ENCODE measurements around the gene AUNIP. TPM values are rescaled to one million over a fixed set of nuclear protein-coding genes. Genes with fewer than 3 reads are reported as not detected.
"Not testable (repeated sequence)": the region's sequence is repeated elsewhere in the genome, so short reads cannot be mapped to it uniquely, and the experiment has no call there.

AUNIP gene
- total RNA-seq, 1 experiment from 2014 or later: 9.4 TPM

DNA sequence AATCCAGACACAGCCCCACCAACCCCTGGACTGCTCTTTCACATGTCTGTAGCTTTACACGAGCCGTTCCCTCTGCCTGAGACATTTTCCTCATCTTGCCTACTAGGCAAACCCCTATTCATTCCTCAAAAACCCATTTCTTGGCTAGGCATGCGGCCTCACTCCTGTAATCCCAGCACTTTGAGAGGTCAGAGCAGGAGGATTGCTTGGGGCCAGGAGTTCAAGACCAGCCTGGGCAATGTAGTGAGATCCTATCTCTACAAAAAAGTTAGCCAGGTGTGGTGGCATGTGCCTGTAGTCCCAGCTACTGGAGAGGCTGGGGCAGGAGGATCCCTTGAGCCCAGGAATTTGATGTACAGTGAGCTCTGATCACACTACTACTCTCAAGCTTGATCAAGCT lies 5.2 kb upstream of the AUNIP start:
- no peak for DNase-seq (ENCODE audit: low read depth)

- DNase-seq (ENCODE audit: low read depth): no peak
These were observed 4.4 kb upstream of the AUNIP start for GRCh38 chr1:25863486-25864262.

DNA sequence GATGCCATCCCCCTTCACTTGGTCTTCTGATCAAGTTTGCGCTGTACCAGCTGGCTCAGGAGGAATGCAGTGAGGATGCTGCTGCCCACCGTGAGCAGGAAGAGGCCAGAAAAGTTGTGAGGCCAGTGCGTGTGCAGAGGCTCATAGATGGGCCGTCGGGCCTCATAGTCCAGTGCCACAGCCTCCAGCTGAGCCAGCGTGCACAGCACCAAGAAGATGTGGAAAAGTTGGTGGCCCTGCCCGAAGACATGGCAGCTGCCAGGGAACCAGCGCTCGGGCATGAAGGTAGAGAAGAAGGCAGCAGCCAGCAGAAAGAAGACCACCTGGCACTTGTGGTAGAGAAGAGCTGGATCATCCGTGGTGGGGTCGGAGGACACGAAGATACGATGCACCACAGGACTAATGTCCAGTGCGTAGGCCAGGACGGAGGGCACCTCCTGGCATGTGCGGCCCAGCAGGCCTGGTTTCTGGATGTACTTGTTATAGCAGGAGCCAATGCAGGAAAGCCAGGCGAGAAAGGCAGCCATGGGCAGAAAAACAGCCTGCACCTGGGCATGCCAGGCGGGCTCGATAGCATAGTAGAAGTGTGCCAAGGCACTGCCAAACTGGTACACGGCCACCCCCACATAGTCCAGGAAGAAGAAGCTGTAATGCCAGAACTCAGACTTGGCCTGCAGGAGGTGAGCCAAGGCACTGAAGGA lies 3.7 kb upstream of the AUNIP start:
- DNase-seq (ENCODE audit: low read depth): no peak

DNA sequence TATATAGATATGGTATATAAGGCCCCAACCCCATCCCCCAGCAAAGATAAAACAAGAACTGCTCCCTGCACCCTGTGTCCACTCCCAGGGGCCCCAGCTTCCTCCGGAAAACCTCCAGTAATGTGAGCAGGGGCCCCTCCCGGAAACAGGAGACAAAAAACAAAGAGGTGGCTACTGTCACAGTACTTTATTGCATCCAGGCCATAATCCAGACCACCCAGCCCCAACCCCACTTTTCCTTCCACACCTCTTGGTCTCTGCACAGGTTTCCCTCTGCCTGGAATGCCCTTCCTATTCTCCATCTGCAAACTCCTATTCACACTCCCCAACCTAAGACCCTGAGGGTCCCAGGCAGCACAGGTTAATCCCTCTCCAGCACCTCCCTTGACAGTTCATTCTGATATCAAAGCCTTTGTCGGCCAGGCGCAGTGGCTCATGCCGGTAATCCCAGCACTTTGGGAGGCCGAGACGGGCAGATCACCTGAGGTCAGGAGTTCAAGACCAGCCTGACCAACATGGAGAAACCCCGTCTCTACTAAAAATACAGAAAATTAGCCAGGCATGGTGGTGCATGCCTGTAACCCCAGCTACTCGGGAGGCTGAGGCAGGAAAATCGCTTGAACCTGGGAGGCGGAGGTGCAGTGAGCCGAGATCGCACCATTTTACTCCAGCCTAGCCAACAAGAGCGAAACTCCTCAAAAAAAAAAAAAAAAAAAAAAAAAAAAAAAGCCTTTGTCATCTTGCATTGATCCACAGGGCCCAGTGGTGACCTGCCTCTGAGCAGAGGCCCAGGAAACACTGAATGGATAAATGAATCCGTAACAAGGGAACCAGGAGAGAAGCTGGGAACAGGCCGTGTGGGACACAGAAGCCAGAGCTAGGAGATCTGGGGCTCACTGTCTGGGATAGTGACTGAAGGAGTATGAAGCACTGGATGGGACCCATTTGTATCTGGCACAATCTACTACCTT lies 2.3 kb upstream of the AUNIP start:
- DNase-seq (ENCODE audit: low read depth): no peak

DNA sequence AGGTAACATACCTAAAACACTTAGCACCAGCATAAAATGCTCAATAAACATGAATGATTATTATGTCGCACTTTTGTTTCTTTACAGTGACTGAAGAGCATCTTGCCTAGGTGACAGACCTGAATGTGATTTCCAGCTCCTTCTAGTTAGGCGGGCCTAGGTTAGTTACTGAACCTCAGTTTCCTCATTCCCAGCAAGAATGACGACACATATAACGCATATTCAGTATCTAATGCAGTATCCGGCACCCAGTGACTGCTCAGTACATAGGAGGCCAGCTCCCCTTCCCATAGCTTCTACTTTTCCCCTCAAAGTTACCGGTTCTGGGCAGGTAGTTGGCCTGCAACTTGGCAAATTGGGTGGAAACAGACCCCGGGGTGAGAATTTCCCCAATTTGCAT lies 763 bp downstream of the AUNIP start:
- DNase-seq (ENCODE audit: low read depth): no peak

- DNase-seq (ENCODE audit: low read depth): no peak
These were observed 2.4 kb downstream of the AUNIP start for GRCh38 chr1:25856856-25857255.

GRCh38 chr1:25854554-25854953 lies 4.7 kb downstream of the AUNIP start:
- no peak for DNase-seq (ENCODE audit: low read depth)

- DNase-seq (ENCODE audit: low read depth): peak; percentile 32
These were observed 10.7 kb downstream of the AUNIP start for GRCh38 chr1:25848531-25848930.

GRCh38 chr1:25847929-25848328 lies 11.3 kb downstream of the AUNIP start:
- no peak for DNase-seq (ENCODE audit: low read depth)

- DNase-seq (ENCODE audit: low read depth): no peak
These were observed 13.6 kb downstream of the AUNIP start for GRCh38 chr1:25845664-25846063.

DNA sequence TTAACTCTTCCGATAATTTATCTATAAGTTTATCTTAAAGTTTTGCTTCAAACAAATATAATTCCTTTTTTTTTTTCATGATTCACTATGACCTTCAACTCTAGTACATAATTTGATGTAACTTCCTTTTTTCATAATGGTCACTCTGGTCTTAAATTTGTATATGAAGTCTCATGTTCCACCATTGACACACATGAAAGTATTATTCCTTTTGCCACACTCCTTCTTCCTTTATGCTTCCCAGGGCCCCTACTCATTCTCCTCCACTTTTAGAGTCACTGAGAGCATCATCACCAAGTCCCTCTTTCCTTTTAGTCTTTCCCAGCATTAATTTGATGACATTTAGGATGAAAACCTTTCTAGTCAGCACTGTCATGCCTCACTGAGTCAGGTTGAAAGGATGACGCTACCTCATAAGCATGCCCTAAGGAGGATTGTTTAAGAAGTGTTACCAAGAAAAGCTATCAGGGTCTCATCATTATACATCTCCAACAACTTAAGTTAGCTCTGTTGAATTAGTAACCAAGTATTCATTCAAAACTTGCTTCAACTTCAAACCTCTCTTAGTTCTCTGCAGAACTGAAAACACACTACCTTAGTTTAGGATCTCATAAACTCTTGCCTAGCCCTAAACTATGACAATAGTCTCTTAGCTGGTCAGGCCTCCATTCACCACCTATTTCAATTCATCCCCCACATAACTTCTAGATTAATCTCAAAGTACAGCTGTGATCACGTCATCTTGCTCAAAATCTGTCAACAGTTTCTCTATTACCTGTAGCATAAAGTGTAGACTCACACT lies 14.5 kb downstream of the AUNIP start:
- DNase-seq (ENCODE audit: low read depth): no peak

DNA sequence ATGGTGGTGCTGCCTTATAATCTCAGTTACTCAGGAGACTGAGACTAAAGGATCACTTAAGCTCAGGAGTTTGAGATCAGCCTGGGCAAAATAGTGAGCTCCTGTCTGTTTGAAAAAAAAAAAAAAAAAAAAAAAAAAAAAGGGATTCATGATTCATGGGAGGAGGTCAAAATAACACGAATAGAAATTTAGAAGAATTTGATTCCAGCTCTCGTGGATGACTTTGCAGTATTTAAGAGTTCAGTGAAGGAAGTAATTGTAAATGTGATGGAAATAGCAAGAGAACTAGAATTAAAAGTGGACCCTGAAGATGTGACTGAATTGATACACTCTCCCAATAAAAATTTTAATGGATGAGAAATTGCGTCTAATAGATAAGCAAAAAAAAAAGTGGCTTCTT lies 15.8 kb downstream of the AUNIP start:
- DNase-seq (ENCODE audit: low read depth): no peak

DNA sequence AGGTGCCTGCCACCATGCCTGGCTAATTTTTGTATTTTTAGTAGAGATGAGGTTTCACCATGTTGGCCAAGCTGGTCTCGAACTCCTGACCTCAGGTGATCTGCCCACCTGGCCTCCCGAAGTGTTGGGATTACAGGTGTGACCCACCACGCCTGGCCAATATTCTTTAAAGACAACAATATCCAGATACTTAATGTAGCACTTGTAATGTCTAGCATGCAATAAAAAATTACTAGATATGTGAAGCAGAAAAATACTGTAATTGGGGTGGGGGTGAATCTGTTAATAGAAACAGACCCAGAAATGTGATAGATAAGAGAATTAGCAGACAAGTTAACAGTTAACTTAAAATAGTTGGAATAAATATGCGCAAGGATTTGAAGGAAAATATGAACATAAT lies 19.4 kb downstream of the AUNIP start:
- DNase-seq (ENCODE audit: low read depth): not testable (repeated sequence)

DNA sequence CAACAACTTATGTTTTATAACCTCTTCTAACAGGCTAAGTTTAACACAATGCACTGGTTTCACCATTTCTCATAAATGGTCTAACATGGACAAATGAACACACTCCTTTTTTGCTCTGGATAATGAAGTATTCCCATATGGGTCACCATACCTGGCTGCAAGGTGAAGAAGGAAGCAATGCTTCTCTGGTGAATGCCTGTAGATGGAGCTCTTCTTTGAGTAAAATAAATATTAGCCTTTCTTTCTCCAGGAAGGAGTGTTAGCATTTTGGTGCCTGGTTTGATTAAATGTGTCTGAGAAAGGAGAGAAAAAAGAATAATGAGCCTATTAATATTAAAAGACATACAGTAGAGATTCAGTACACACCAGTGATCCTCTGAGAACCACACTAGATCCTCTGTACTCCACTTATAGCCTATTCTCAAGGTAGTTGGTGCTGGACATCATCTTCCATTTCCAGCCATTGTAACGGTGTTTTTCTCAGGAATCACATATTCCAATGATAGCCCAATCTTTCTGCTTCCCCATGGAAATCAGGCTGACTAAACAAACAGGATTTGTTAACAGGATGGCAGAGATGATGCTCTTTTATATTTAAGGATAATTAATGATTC lies 21.9 kb downstream of the AUNIP start:
- no peak for DNase-seq (ENCODE audit: low read depth)

- no peak for DNase-seq (ENCODE audit: low read depth)
These were observed 22.6 kb downstream of the AUNIP start for GRCh38 chr1:25836695-25837094.

DNA sequence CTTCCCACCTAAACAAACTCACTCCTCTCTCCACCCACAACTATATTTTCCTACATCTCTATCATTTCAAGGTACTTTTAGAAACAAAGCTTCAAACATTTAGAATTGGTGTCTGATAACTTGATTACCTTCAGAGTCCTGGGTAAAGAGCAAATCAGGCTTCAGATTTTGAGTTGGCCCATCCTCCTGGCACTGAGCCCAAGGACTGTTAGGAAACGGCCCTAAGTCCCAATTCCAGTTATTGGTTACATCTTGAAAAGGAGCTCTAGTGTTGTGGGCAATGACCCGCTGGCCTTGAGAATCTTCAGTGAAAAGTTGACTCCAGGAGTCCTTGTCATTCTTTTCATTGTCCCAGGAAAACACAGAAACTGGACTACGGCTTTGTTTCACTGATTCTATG lies 24.4 kb downstream of the AUNIP start:
- no peak for DNase-seq (ENCODE audit: low read depth)

- no peak for DNase-seq (ENCODE audit: low read depth)
These were observed 26.1 kb downstream of the AUNIP start for GRCh38 chr1:25833158-25833557.

- no peak for DNase-seq (ENCODE audit: low read depth)
These were observed 26.8 kb downstream of the AUNIP start for GRCh38 chr1:25832336-25833037.

GRCh38 chr1:25831569-25832196 lies 27.6 kb downstream of the AUNIP start:
- no peak for DNase-seq (ENCODE audit: low read depth)

- no peak for DNase-seq (ENCODE audit: low read depth)
These were observed 30.2 kb downstream of the AUNIP start for GRCh38 chr1:25829046-25829445.
